Fibroblast of the aortic adventitia (primary cell): Measurements from ENCODE around the gene TADA1. TPM values are rescaled to one million over a fixed set of nuclear protein-coding genes. Genes with fewer than 3 reads are reported as not detected.
A peak's percentile ranks its signal among the peaks of the same experiment; 100 is the strongest.
"Not testable (repeated sequence)": the region's sequence is repeated elsewhere in the genome, so short reads cannot be mapped to it uniquely, and the experiment has no call there.

Source experiments
- DNase-seq: peaks from one replicate; pipeline ENCODE4 v3.0.0-alpha.2; 2010; ENCODE audit warnings: low read depth
- H3K4me3 ChIP-seq: 2 replicates; pipeline ENCODE4 v1.5.1; 2011; ENCODE audit warnings: low read depth, mild to moderate bottlenecking, control low read depth, low read length, moderate library complexity
- total RNA-seq: library from RNA; depleted of rRNA; stranded (reverse); fragments of >200 nt; gene quantifications from 2 replicates; pipeline ENCODE4 v1.2.3, GENCODE V29; 2012; ENCODE audit warnings: low replicate concordance
- TF ChIP-seq, protein P1 (sequence below): IDR thresholded peaks from 2 replicates; pipeline ENCODE4 v1.5.1; 2011; ENCODE audit warnings: mild to moderate bottlenecking, low read length, control low read depth, inconsistent platforms; ENCODE audit not compliant: insufficient read depth

The TADA1 gene
- total RNA-seq, 1 donor = 12.1 TPM

DNA sequence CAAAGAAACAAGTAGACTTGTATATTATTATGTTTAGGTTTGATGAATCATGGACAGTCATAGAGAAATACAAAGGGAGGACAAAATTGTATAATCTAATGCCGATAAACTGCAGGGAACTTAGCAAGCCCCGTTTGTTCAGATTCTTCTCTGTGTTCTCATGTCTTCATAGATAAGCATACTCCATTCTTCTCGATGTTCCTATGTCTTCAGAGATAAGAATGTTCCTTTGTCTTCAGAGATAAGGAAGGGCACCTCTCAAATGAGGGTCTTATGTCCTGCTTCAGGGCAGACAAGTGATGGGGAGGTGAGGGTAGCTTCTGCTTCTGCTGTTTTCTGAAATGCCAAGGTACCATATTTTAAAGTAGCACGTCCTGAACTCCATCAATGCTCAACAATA is 19.7 kb upstream of the TADA1 start:
- H3K4me3 ChIP-seq = no peak overlapping the region
- TF ChIP-seq, protein P1, sequence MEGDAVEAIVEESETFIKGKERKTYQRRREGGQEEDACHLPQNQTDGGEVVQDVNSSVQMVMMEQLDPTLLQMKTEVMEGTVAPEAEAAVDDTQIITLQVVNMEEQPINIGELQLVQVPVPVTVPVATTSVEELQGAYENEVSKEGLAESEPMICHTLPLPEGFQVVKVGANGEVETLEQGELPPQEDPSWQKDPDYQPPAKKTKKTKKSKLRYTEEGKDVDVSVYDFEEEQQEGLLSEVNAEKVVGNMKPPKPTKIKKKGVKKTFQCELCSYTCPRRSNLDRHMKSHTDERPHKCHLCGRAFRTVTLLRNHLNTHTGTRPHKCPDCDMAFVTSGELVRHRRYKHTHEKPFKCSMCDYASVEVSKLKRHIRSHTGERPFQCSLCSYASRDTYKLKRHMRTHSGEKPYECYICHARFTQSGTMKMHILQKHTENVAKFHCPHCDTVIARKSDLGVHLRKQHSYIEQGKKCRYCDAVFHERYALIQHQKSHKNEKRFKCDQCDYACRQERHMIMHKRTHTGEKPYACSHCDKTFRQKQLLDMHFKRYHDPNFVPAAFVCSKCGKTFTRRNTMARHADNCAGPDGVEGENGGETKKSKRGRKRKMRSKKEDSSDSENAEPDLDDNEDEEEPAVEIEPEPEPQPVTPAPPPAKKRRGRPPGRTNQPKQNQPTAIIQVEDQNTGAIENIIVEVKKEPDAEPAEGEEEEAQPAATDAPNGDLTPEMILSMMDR = no peak
- DNase-seq = no peak

DNA sequence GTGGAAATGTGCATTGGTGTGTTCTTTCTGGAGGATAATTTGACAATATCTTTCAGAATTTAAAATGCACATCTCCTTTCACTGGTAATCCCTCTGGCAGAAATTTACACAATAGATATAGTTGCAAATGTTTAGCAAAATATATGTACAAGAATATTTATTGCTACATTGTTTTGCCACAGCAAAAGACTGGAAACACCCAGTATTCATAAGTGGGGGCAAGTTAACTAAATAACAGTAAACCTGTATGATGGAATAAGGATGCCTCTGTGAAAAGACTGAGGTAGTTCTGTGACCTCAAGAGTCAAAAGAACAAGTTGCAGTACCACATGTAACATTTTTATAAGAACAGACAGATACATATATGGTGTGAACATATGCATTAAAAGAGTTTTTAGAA is 13.7 kb upstream of the TADA1 start:
- TF ChIP-seq, protein P1 = no peak

DNA sequence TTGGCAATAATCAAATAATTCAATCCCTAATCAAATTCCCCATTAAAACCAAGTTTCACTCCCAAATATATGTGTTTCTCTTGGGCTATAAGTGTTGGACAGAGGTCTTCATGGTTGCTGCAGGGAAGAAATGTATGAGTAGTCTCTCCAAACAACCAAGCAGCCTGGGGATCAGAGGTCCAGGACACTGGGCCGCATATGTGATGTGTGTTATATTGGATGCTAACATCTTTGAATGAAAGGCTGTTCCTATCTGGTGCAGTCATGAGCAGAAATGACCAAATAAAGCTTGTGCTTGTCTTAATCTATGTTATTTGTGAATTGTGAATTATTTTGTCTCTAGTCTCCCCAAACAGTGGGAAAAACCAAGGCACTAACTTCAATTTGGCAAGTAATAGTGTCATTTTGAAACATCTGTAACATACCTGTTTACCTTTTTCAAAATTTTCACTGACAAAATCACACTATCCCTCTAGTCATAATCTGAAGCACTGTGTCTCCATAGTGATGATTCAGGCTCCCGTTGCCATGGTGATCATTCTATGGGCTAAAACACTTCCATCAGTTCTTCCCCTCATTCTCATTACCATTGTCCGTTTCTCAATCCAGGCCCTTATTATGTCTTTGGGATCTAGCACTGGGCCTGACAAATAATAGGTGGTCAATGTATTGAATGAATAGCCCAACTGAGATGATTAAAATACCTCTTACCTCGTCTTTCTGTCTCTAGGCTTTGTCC is 12.5 kb upstream of the TADA1 start:
- DNase-seq = no peak
- no peak overlapping the region for H3K4me3 ChIP-seq
- TF ChIP-seq, protein P1 = no peak

More for the DNA sequence above, 13.7 kb upstream of the TADA1 start:
- no peak for DNase-seq
- H3K4me3 ChIP-seq = no peak overlapping the region

DNA sequence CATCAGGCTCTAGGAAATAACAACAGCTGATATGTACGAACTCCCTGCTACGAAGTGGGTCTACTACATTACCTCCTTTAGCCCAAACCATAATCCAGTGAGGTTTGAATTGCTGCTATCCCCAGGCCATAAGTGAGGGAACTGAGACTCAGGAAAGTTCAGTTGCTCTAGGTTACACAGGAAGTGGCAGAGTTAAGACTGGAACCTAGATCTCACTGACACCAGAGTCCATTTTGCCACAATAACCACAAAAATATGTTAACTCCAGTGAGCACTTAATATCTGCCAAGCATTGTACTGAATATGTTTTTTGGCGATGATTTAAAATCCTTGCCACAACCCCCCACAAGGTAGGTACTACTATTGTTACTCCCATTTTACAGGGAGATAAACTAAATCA is 8.9 kb upstream of the TADA1 start:
- DNase-seq = no peak
- TF ChIP-seq, protein P1 = no peak
- no peak overlapping the region for H3K4me3 ChIP-seq

DNA sequence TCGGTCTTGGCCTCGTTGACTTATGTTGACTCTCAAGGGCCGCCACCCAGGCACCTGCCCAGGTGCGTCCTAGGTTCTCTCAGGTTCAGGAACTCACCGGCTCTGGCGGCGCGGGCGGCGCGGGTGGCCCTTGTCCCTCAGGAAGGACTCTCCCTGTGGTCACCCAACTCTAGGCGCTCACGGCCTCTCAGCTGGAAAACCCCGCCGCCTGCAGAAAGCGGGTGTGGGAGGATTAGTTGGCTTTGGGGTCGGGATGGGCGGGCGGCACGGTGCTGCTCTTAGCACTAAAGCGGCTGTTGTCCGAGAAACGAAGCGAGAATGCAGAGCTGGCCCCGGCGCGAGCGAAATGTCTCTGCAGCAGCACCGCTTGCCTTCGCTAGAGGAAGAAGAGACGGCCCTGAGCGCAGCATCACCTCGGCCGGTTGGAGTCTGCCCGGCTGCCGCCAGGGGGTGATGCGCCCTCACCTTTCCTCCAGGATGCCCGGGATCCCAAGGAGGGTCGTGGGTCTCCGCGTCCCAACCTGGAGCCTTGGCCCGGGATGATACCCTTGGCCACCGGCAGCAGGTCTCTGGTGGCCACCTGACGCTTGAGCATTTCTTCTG is 8.1 kb upstream of the TADA1 start:
- DNase-seq = peak; percentile 40
- H3K4me3 ChIP-seq = no peak overlapping the region

DNA sequence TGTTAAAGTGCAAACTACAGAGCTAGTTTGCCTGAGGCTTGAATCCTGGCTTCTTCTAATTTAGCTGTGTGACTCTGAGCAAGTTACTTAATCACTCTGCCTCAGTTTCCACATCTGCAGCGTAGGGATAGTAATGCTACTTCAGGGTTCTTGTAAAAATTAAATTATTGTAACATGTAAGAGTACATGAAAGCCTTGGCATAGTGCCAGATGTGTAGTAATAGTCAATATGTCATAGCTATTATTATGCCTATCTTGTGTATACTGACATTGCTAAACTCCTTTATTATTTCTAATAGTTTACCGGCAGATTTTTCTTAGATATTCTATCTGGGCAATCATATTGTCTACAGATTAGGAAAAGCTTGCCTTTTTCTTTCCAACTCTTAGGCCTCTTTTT is 6.8 kb upstream of the TADA1 start:
- TF ChIP-seq, protein P1 = no peak
- no peak for DNase-seq
- H3K4me3 ChIP-seq = no peak overlapping the region

More for the DNA sequence above, 8.1 kb upstream of the TADA1 start:
- TF ChIP-seq, protein P1 = peak; percentile 79

DNA sequence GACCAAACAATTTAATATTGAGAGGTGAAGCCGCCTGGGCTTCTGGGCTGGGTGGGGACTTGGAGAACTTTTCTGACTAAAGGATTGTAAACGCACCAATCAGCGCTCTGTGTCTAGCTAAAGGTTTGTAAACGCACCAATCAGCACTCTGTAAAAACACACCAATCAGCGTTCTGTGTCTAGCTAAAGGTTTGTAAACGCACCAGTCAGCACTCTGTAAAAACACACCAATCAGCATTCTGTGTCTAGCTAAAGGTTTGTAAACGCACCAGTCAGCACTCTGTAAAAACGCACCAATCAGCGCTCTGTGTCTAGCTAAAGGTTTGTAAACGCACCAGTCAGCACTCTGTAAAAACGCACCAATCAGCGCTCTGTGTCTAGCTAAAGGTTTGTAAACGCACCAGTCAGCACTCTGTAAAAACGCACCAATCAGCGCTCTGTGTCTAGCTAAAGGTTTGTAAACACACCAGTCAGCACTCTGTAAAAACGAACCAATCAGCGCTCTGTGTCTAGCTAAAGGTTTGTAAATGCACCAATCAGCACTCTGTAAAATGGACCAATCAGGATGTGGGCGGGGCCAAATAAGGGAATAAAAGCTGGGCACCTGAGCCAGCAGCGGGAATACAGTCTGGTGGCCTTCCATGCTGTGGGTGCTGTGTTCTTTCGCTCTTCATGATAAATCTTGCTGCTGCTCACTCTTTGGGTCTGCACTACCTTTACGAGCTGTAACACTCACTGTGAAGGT is 2.3 kb upstream of the TADA1 start:
- H3K4me3 ChIP-seq, DNase-seq: not testable (repeated sequence)
